MCF 10A (cell line): Measurements from ENCODE around the gene PKNOX2. TPM values are rescaled to one million over a fixed set of nuclear protein-coding genes. Genes with fewer than 3 reads are reported as not detected.
A peak's percentile ranks its signal among the peaks of the same experiment; 100 is the strongest.

Experiments
- BruUV-seq: library from RNA; stranded (reverse); fragments of 400-500 nt; replicated peaks from 2 replicates; lab custom pipeline; 2021; lab: Mats Ljungman, UMichigan
- CTCF ChIA-PET: fragments of 300-600 bp; sonication (Branson Sonifier 250); formaldehyde crosslinking; extraction: SDS; loops from one replicate; lab custom pipeline; 2021; ENCODE audit warnings: antibody characterized with exemption, inconsistent platforms; lab: Yijun Ruan, JAX
- POLR2A ChIA-PET: fragments of 300-600, 350-650 bp; sonication (Branson Sonifier 250); formaldehyde crosslinking; extraction: SDS; loops from one replicate; lab custom pipeline; 2020; ENCODE audit warnings: antibody characterized with exemption, inconsistent platforms; lab: Yijun Ruan, JAX
- DNase-seq: peaks from one replicate; pipeline ENCODE4 v3.0.0-alpha.2; 2018; ENCODE audit not compliant: unreplicated experiment
- H3K27ac Mint-ChIP-seq: one replicate; pipeline ENCODE4 v1.8.0; 2022; ENCODE audit warnings: mild to moderate bottlenecking, low read depth, mixed read lengths; ENCODE audit not compliant: unreplicated experiment
- H3K27me3 Mint-ChIP-seq: one replicate; pipeline ENCODE4 v1.8.0; 2022; ENCODE audit warnings: mixed read lengths; ENCODE audit not compliant: insufficient read depth, unreplicated experiment
- H3K36me3 Mint-ChIP-seq: one replicate; pipeline ENCODE4 v1.8.0; 2022; ENCODE audit warnings: mild to moderate bottlenecking, moderate library complexity, mixed read lengths; ENCODE audit not compliant: insufficient read depth, unreplicated experiment
- H3K4me1 Mint-ChIP-seq: one replicate; pipeline ENCODE4 v1.8.0; 2022; ENCODE audit warnings: mixed read lengths; ENCODE audit not compliant: insufficient read depth, unreplicated experiment
- H3K4me3 Mint-ChIP-seq: one replicate; pipeline ENCODE4 v1.8.0; 2022; ENCODE audit warnings: mild to moderate bottlenecking, moderate library complexity, mixed read lengths; ENCODE audit not compliant: unreplicated experiment
- H3K9me3 Mint-ChIP-seq: one replicate; pipeline ENCODE4 v1.8.0; 2022; ENCODE audit warnings: mixed read lengths; ENCODE audit not compliant: unreplicated experiment
- intact Hi-C: fragments of 100-400 bp; cut with micrococcal nuclease; formaldehyde crosslinking; loops from 2 replicates; pipeline ENCODE4 v1.14.1; 2022
- total RNA-seq: library from RNA; stranded (reverse); gene quantifications from 2 replicates; pipeline ENCODE4 v1.2.3, GENCODE V29; 2022
- TF ChIP-seq, protein P1 (sequence below): fragments of 200-600 bp; IDR thresholded peaks from one replicate; pipeline ENCODE4 v1.8.0; 2022; ENCODE audit warnings: antibody characterized with exemption, mild to moderate bottlenecking; ENCODE audit not compliant: unreplicated experiment

PKNOX2 gene
- total RNA-seq, 1 experiment from 2014 or later = not detected

GRCh38 chr11:125433454-125434121 is 269.0 kb downstream of the PKNOX2 start:
- H3K4me1 Mint-ChIP-seq = no peaks in the 10 kb centered on the region
- no peak overlapping the region for H3K4me3 Mint-ChIP-seq
- ChIA-PET CTCF (interaction anchor here (0.5 to 2.0 kb wide), 13 partner anchors 9 to 335 kb away, joined by 3 to 10 read pairs (median 3); no protein-coding TSS in a partner anchor), POLR2A (interaction anchor here (0.6 kb wide), 1 partner anchor 775 kb away, joined by 3 read pairs; no protein-coding TSS in a partner anchor)
- no TSS peak for BruUV-seq
- H3K27ac Mint-ChIP-seq = no peak overlapping the region
- H3K9me3 Mint-ChIP-seq = no peaks in the 10 kb centered on the region
- no peaks in the 10 kb centered on the region for H3K36me3 Mint-ChIP-seq
- TF ChIP-seq, protein P1, sequence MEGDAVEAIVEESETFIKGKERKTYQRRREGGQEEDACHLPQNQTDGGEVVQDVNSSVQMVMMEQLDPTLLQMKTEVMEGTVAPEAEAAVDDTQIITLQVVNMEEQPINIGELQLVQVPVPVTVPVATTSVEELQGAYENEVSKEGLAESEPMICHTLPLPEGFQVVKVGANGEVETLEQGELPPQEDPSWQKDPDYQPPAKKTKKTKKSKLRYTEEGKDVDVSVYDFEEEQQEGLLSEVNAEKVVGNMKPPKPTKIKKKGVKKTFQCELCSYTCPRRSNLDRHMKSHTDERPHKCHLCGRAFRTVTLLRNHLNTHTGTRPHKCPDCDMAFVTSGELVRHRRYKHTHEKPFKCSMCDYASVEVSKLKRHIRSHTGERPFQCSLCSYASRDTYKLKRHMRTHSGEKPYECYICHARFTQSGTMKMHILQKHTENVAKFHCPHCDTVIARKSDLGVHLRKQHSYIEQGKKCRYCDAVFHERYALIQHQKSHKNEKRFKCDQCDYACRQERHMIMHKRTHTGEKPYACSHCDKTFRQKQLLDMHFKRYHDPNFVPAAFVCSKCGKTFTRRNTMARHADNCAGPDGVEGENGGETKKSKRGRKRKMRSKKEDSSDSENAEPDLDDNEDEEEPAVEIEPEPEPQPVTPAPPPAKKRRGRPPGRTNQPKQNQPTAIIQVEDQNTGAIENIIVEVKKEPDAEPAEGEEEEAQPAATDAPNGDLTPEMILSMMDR = peak; percentile 44
- DNase-seq = peak; percentile 61
- intact Hi-C loops = no loop called here
- peaks cover 14% of the 10 kb centered on the region for H3K27me3 Mint-ChIP-seq

DNA sequence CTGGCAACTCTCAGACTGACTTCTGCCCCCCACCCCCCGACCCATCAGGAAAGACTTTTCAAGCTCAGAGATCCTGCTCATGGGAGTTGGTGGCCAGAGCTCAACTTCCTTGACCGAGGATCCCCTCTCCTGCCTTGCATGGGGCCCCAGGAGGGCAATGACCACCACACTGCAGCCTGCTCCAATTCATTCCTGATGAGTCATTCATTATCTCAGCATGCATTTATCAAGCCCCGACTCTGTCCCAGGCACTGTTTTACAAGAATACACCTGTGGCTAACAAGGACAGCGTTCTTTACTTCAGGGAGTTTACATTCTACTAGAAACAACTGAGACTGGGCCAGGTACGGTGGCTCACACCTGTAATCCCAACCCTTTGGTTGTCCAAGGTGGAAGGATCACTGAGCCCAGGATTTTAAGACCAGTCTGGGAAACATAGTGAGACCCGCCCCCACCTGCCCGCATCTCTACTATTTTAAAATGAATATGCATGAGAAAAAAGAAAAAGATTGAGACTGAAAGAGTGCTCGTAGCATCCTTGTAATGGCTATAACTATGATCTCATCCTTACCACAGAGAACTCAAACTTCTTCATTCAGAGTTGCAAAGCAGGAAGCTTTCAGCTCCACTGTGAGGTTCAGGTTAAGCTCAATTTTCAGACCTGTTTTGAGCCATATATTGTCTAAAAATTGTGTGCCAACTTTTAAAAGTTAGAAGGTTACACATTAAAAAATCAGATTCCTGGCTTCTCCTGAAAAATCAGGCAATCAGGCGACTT is 271.1 kb downstream of the PKNOX2 start:
- intact Hi-C loops = no loop called here

GRCh38 chr11:125441648-125442410 is 277.3 kb downstream of the PKNOX2 start:
- no TSS peak for BruUV-seq
- Mint-ChIP-seq H3K4me3 (no peak overlapping the region), H3K4me1 (no peaks in the 10 kb centered on the region), H3K36me3 (no peaks in the 10 kb centered on the region), H3K27me3 (peaks cover 29% of the 10 kb centered on the region), H3K9me3 (no peaks in the 10 kb centered on the region), H3K27ac (no peak overlapping the region)
- CTCF ChIA-PET = interaction anchor here (0.5 to 0.7 kb wide), 3 partner anchors 78 to 1802 kb away, joined by 3 read pairs; no protein-coding TSS in a partner anchor
- POLR2A ChIA-PET = no interaction called here
- intact Hi-C loops = no loop called here
- TF ChIP-seq, protein P1 = no peak
- DNase-seq = no peak

More for the DNA sequence above, 271.1 kb downstream of the PKNOX2 start:
- ChIA-PET CTCF (interaction anchor here (0.6 to 1.8 kb wide), 9 partner anchors 16 to 135 kb away, joined by 3 to 7 read pairs (median 5); no protein-coding TSS in a partner anchor), POLR2A (interaction anchor here (0.6 kb wide), 1 partner anchor 191 kb away, joined by 3 read pairs; no protein-coding TSS in a partner anchor)
- H3K9me3 Mint-ChIP-seq = no peaks in the 10 kb centered on the region
- no TSS peak for BruUV-seq
- no peaks in the 10 kb centered on the region for H3K4me1 Mint-ChIP-seq
- H3K27ac Mint-ChIP-seq = no peak overlapping the region
- peaks cover 29% of the 10 kb centered on the region for H3K27me3 Mint-ChIP-seq
- no peak for DNase-seq
- TF ChIP-seq, protein P1 = no peak
- no peaks in the 10 kb centered on the region for H3K36me3 Mint-ChIP-seq
- H3K4me3 Mint-ChIP-seq = no peak overlapping the region
